GM21576 (cell line): Measurements from ENCODE around the gene TOB1.
A peak's percentile ranks its signal among the peaks of the same experiment; 100 is the strongest.
"Not testable (repeated sequence)": the region's sequence is repeated elsewhere in the genome, so short reads cannot be mapped to it uniquely, and the experiment has no call there.

Source experiments
- ATAC-seq: cut with Tn5 transposase; IDR thresholded peaks from one replicate; pipeline ENCODE4 v1.9.1; 2021; ENCODE audit warnings: mild to moderate bottlenecking, moderate library complexity; ENCODE audit not compliant: unreplicated experiment

The TOB1 gene

GRCh38 chr17:50871898-50872297, 5.7 kb upstream of the TOB1 start:
- no peak for ATAC-seq

- no peak for ATAC-seq
Observed at GRCh38 chr17:50871364-50871763, 5.2 kb upstream of the TOB1 start.

- no peak for ATAC-seq
Observed at GRCh38 chr17:50868602-50869001, 2.4 kb upstream of the TOB1 start.

GRCh38 chr17:50868140-50868438, 1.9 kb upstream of the TOB1 start:
- ATAC-seq: no peak

GRCh38 chr17:50867363-50868139, 1.4 kb upstream of the TOB1 start:
- ATAC-seq: peak; percentile 27

- ATAC-seq: no peak
Observed at GRCh38 chr17:50866950-50867362, 802 bp upstream of the TOB1 start.

- ATAC-seq: peak; percentile 1
Observed at GRCh38 chr17:50865868-50866260, 290 bp downstream of the TOB1 start.

- peak; percentile 6 for ATAC-seq
Observed at GRCh38 chr17:50865060-50865867, 890 bp downstream of the TOB1 start.

GRCh38 chr17:50864747-50865059, 1.5 kb downstream of the TOB1 start:
- no peak for ATAC-seq

GRCh38 chr17:50863931-50864330, 2.2 kb downstream of the TOB1 start:
- no peak for ATAC-seq

GRCh38 chr17:50863221-50863843, 2.8 kb downstream of the TOB1 start:
- no peak for ATAC-seq

- no peak for ATAC-seq
Observed at GRCh38 chr17:50861822-50862528, 4.2 kb downstream of the TOB1 start.

- ATAC-seq: no peak
Observed at GRCh38 chr17:50861334-50861676, 4.8 kb downstream of the TOB1 start.

- not testable (repeated sequence) for ATAC-seq
Observed at GRCh38 chr17:50859727-50860126, 6.4 kb downstream of the TOB1 start.

- no peak for ATAC-seq
Observed at GRCh38 chr17:50858486-50859225, 7.5 kb downstream of the TOB1 start.

GRCh38 chr17:50856431-50856830, 9.7 kb downstream of the TOB1 start:
- ATAC-seq: no peak

GRCh38 chr17:50855708-50856330, 10.3 kb downstream of the TOB1 start:
- ATAC-seq: no peak

GRCh38 chr17:50853781-50854180, 12.4 kb downstream of the TOB1 start:
- no peak for ATAC-seq

GRCh38 chr17:50853015-50853615, 13.0 kb downstream of the TOB1 start:
- ATAC-seq: no peak

- ATAC-seq: no peak
Observed at GRCh38 chr17:50850640-50851039, 15.5 kb downstream of the TOB1 start.
